ENCODE results near the gene NOS1AP.

GRCh38 chr1:162370721-162371120, 301.2 kb downstream of the NOS1AP start:
- TF ChIP-seq CTCF (IDR thresholded peaks at IDR 0.05; ENCODE audit: low read length) (no peak), EZH2 (IDR thresholded peaks at IDR 0.05; ENCODE audit: borderline replicate concordance, low read length) (no peak)

Data from OCI-LY1 (cell line).